ENCODE results near the gene LIN7C. TPM values are rescaled to one million over a fixed set of nuclear protein-coding genes. Genes with fewer than 3 reads are reported as not detected.

LIN7C gene
- polyA plus RNA-seq, 3 donors: 7.3 to 24.0 (median 18.9) TPM

GRCh38 chr11:27551127-27551526 lies 44.6 kb upstream of the LIN7C start:
- no peaks in the 10 kb centered on the region for H3K36me3 ChIP-seq (replicated peaks in 1 of 2; ENCODE audit: control insufficient read depth in 1 of 2, insufficient read depth in 2 of 2, low read length in 2 of 2)
- H3K4me3 Mint-ChIP-seq: no peak overlapping the region
- no peaks in the 10 kb centered on the region for H3K4me1 ChIP-seq (ENCODE audit: control insufficient read depth in 1 of 2, insufficient read depth in 2 of 2, low read length in 2 of 2)
- no peak overlapping the region for H3K4me2 ChIP-seq (replicated peaks; ENCODE audit: extremely low read depth, low read length, poor library complexity, severe bottlenecking)
- peaks cover 0 to 1% (median 0%) of the 10 kb centered on the region in 3 donors for H3K27me3 Mint-ChIP-seq (ENCODE audit: low read depth in 3 of 3)
- H3K4me1 Mint-ChIP-seq: no peaks in the 10 kb centered on the region
- H3K9me3 ChIP-seq (replicated peaks in 1 of 2; ENCODE audit: control insufficient read depth in 1 of 2, insufficient read depth in 1 of 2, low read length in 2 of 2): peaks cover 0 to 2% of the 10 kb centered on the region in 2 donors
- H3K27ac Mint-ChIP-seq: no peak overlapping the region
- intact Hi-C loops (cut with micrococcal nuclease): no loop called here
- H3K9ac ChIP-seq (ENCODE audit: insufficient read depth, low read length, poor library complexity, severe bottlenecking): no peak overlapping the region
- peaks cover 0 to 5% (median 0%) of the 10 kb centered on the region in 7 donors for H3K9me3 Mint-ChIP-seq
- H4K20me1 ChIP-seq (ENCODE audit: insufficient read depth, low read length): no peaks in the 10 kb centered on the region
- H3K27me3 ChIP-seq (ENCODE audit: control insufficient read depth in 2 of 2, insufficient read depth in 2 of 2, low read length in 2 of 2): no peaks in the 10 kb centered on the region
- H3K4me3 ChIP-seq (replicated peaks in 1 of 3; ENCODE audit: low read depth in 2 of 3, low read length in 3 of 3): no peak overlapping the region
- H3K36me3 Mint-ChIP-seq: no peaks in the 10 kb centered on the region
- no peak for DNase-seq
- H3K79me2 ChIP-seq (ENCODE audit: insufficient read depth, low read length): no peaks in the 10 kb centered on the region
- no peak overlapping the region for H2AFZ ChIP-seq (ENCODE audit: insufficient read depth, low read depth, low read length, poor library complexity, severe bottlenecking)
- no peak for TF ChIP-seq CTCF (IDR thresholded peaks at IDR 0.05)
- H3K27ac ChIP-seq (ENCODE audit: low read depth in 1 of 2, low read length in 2 of 2): no peak overlapping the region

DNA sequence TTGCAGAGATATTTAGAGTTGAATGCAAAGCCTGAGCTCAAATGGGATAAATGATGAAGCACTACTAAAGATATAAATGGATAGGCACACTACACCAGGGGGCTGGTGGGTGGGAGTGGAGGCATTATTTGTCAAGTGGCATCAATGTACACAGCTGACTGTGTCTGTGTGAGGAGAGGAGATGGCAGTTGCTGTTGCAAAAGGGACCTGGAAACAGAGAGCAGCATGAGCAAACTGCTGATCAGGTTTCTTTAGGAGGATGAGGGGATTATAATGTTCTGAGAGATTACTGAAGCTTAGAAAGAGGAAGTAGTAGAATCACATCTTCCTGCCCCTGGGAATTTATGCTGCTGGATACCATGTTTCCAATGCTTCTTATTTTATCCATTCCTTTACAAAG lies 39.4 kb upstream of the LIN7C start:
- Histone ChIP-seq H3K4me1 (ENCODE audit: control insufficient read depth in 1 of 2, insufficient read depth in 2 of 2, low read length in 2 of 2) (no peaks in the 10 kb centered on the region), H3K36me3 (replicated peaks in 1 of 2; ENCODE audit: control insufficient read depth in 1 of 2, insufficient read depth in 2 of 2, low read length in 2 of 2) (no peaks in the 10 kb centered on the region), H3K9ac (ENCODE audit: insufficient read depth, low read length, poor library complexity, severe bottlenecking) (no peak overlapping the region), H3K79me2 (ENCODE audit: insufficient read depth, low read length) (no peaks in the 10 kb centered on the region), H3K4me2 (replicated peaks; ENCODE audit: extremely low read depth, low read length, poor library complexity, severe bottlenecking) (no peak overlapping the region), H4K20me1 (ENCODE audit: insufficient read depth, low read length) (no peaks in the 10 kb centered on the region), H3K4me3 (replicated peaks in 1 of 3; ENCODE audit: low read depth in 2 of 3, low read length in 3 of 3) (no peak overlapping the region), H2AFZ (ENCODE audit: insufficient read depth, low read depth, low read length, poor library complexity, severe bottlenecking) (no peak overlapping the region), H3K9me3 (replicated peaks in 1 of 2; ENCODE audit: control insufficient read depth in 1 of 2, insufficient read depth in 1 of 2, low read length in 2 of 2) (peaks cover 0 to 2% of the 10 kb centered on the region in 2 donors), H3K27me3 (ENCODE audit: control insufficient read depth in 2 of 2, insufficient read depth in 2 of 2, low read length in 2 of 2) (no peaks in the 10 kb centered on the region), H3K27ac (ENCODE audit: low read depth in 1 of 2, low read length in 2 of 2) (no peak overlapping the region)
- Mint-ChIP-seq H3K4me1 (no peaks in the 10 kb centered on the region), H3K9me3 (peaks cover 0 to 3% (median 0%) of the 10 kb centered on the region in 7 donors), H3K27me3 (ENCODE audit: low read depth in 3 of 3) (no peaks in the 10 kb centered on the region), H3K36me3 (no peaks in the 10 kb centered on the region), H3K4me3 (no peak overlapping the region), H3K27ac (no peak overlapping the region)
- no peak for DNase-seq
- intact Hi-C loops (cut with micrococcal nuclease): no loop called here
- TF ChIP-seq CTCF (IDR thresholded peaks at IDR 0.05): no peak
